H1 (cell line): ENCODE measurements around the gene ARHGAP22.

ENCODE experiments used
- BACH1 ChIP-seq: IDR thresholded peaks from 2 replicates; pipeline ENCODE4 v1.6.1; 2012; ENCODE audit warnings: low read length, improper control_type of control experiment
- EZH2 ChIP-seq: fragments of 200-600 bp; sonication (generic); IDR thresholded peaks from 2 replicates; pipeline ENCODE4 v1.7.1; 2012; ENCODE audit warnings: low read depth, mild to moderate bottlenecking, moderate library complexity, low read length, inconsistent platforms; ENCODE audit not compliant: severe bottlenecking
- JUN ChIP-seq: IDR thresholded peaks from 2 replicates; pipeline ENCODE4 v1.6.1; 2011; ENCODE audit warnings: low read depth, mild to moderate bottlenecking, improper control_type of control experiment, low read length
- NRF1 ChIP-seq: IDR thresholded peaks from 2 replicates; pipeline ENCODE4 v1.6.1; 2011; ENCODE audit warnings: mild to moderate bottlenecking, low read depth, low read length, improper control_type of control experiment
- PHF8 ChIP-seq: fragments of 200-600 bp; sonication (generic); conservative IDR thresholded peaks from 2 replicates; pipeline ENCODE4 v1.7.1; 2012; ENCODE audit warnings: low read depth, mild to moderate bottlenecking, inconsistent platforms, low read length, moderate library complexity
- POLR2A ChIP-seq, 2 experiments: IDR thresholded peaks; 1 replicate in 1 of 2; 2 replicates in 1 of 2; pipeline ENCODE4 v1.6.1; 2011; ENCODE audit warnings: low read depth in 2 of 2, low read length in 2 of 2, mild to moderate bottlenecking in 2 of 2; ENCODE audit errors: control extremely low read depth in 1 of 2
- POLR2AphosphoS5 ChIP-seq: IDR thresholded peaks from 2 replicates; pipeline ENCODE4 v1.6.1; 2011; ENCODE audit warnings: low read depth, low read length
- RAD21 ChIP-seq, 2 experiments: IDR thresholded peaks in 1 of 2; conservative IDR thresholded peaks in 1 of 2; 2 replicates each; pipeline ENCODE4 v1.6.1; 2011; ENCODE audit warnings: low read depth in 2 of 2, low read length in 2 of 2, improper control_type of control experiment in 1 of 2, inconsistent platforms in 1 of 2, mild to moderate bottlenecking in 1 of 2, moderate library complexity in 1 of 2
- SIN3A ChIP-seq, 2 experiments: IDR thresholded peaks in 1 of 2; conservative IDR thresholded peaks in 1 of 2; 2 replicates each; pipeline ENCODE4 v1.6.1; 2011 to 2012; ENCODE audit warnings: low read length in 2 of 2, improper control_type of control experiment in 1 of 2, low read depth in 1 of 2, mild to moderate bottlenecking in 1 of 2
- TF ChIP-seq, protein P1 (sequence below), 3 experiments: IDR thresholded peaks; 1 replicate in 2 of 3; 2 replicates in 1 of 3; pipeline versions ENCODE4 v1.5.1 to v1.6.1; 2011; ENCODE audit warnings: low read length in 3 of 3, mild to moderate bottlenecking in 3 of 3, inconsistent platforms in 2 of 3, low read depth in 1 of 3, moderate library complexity in 1 of 3; ENCODE audit not compliant: insufficient read depth in 1 of 3; ENCODE audit errors: control extremely low read depth in 1 of 3

DNA sequence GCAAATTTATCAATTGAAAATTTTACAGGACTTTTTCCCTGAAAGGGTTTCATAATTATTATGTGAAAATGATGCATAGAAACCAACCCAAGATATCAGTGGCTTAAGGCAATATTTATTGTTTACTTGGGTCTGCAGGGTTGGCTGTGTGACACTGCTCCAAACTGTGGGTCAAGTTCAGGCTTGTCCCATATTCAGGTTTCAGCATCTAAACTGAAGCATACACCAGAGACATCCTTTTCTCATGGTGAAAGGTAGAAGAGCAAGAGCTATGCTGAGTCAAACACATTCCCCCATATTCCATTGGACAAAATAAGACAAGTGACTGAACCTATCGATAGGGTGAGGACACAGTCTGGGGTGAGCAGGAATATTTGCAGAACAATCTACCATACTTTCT, 187.5 kb downstream of the ARHGAP22 start:
- TF ChIP-seq, protein P1, sequence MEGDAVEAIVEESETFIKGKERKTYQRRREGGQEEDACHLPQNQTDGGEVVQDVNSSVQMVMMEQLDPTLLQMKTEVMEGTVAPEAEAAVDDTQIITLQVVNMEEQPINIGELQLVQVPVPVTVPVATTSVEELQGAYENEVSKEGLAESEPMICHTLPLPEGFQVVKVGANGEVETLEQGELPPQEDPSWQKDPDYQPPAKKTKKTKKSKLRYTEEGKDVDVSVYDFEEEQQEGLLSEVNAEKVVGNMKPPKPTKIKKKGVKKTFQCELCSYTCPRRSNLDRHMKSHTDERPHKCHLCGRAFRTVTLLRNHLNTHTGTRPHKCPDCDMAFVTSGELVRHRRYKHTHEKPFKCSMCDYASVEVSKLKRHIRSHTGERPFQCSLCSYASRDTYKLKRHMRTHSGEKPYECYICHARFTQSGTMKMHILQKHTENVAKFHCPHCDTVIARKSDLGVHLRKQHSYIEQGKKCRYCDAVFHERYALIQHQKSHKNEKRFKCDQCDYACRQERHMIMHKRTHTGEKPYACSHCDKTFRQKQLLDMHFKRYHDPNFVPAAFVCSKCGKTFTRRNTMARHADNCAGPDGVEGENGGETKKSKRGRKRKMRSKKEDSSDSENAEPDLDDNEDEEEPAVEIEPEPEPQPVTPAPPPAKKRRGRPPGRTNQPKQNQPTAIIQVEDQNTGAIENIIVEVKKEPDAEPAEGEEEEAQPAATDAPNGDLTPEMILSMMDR (IDR thresholded peaks at IDR 0.05; ENCODE audit: control extremely low read depth in 1 of 3, insufficient read depth in 1 of 3, low read depth in 1 of 3, low read length in 3 of 3), result no peak
- no peak for TF ChIP-seq POLR2AphosphoS5
- no peak for TF ChIP-seq JUN
- no peak for TF ChIP-seq SIN3A (conservative IDR thresholded peaks at IDR 0.05 in 1 of 2, IDR thresholded peaks at IDR 0.05 in 1 of 2; ENCODE audit: low read depth in 1 of 2, low read length in 2 of 2)
- no peak for TF ChIP-seq BACH1
- TF ChIP-seq PHF8, result no peak
- TF ChIP-seq EZH2, result no peak
- no peak for TF ChIP-seq NRF1
- TF ChIP-seq POLR2A (IDR thresholded peaks at IDR 0.05; ENCODE audit: control extremely low read depth in 1 of 2, low read depth in 2 of 2, low read length in 2 of 2), result no peak
- no peak for TF ChIP-seq RAD21 (IDR thresholded peaks at IDR 0.05 in 1 of 2, conservative IDR thresholded peaks at IDR 0.05 in 1 of 2; ENCODE audit: low read depth in 2 of 2, low read length in 2 of 2)
